IMR-90 (cell line): Measurements from ENCODE around the gene ALPI. TPM values are rescaled to one million over a fixed set of nuclear protein-coding genes. Genes with fewer than 3 reads are reported as not detected.

Experiments
- ATAC-seq: fragments of 200-7000 bp; cut with Tn5 transposase; 2 replicates; pipeline ENCODE4 v1.9.1; 2020; ENCODE audit warnings: low read depth, mild to moderate bottlenecking, moderate library complexity
- BruUV-seq: library from RNA; stranded (reverse); fragments of 400-500 nt; replicated peaks from 2 replicates; lab custom pipeline; 2021; lab: Mats Ljungman, UMichigan
- CTCF ChIA-PET: fragments of 300-600 bp; formaldehyde crosslinking; extraction: SDS; loops from one replicate; lab custom pipeline; 2021; ENCODE audit warnings: antibody characterized with exemption; lab: Yijun Ruan, JAX
- POLR2A ChIA-PET: fragments of 300-600 bp; sonication (Branson Sonifier 250); formaldehyde crosslinking; loops from one replicate; lab custom pipeline; 2022; ENCODE audit warnings: antibody characterized with exemption; ENCODE audit not compliant: unreplicated experiment; lab: Charles Lee
- DNase-seq: peaks from one replicate; pipeline ENCODE4 v3.0.0; 2013
- H2AFZ ChIP-seq: replicated peaks from 2 replicates; pipeline ENCODE3; 2013; ENCODE audit warnings: low read length, mild to moderate bottlenecking; ENCODE audit not compliant: poor library complexity
- H2AK5ac ChIP-seq: 2 replicates; pipeline ENCODE4 v1.6.1; 2013; ENCODE audit warnings: low read depth, low read length, inconsistent platforms
- H2AK9ac ChIP-seq: replicated peaks from 2 replicates; pipeline ENCODE3; 2013; ENCODE audit warnings: mild to moderate bottlenecking, low read depth, low read length, moderate library complexity; ENCODE audit not compliant: poor library complexity
- H2BK120ac ChIP-seq: 2 replicates; pipeline ENCODE4 v1.6.1; 2013; ENCODE audit warnings: low read depth, low read length, inconsistent platforms
- H2BK15ac ChIP-seq: 3 replicates; pipeline ENCODE4 v1.6.1; 2013; ENCODE audit warnings: low read depth, low read length, inconsistent platforms
- H2BK20ac ChIP-seq: 2 replicates; pipeline ENCODE4 v1.6.1; 2013; ENCODE audit warnings: low read depth, mild to moderate bottlenecking, inconsistent platforms, low read length, moderate library complexity
- H2BK5ac ChIP-seq: 2 replicates; pipeline ENCODE4 v1.6.1; 2013; ENCODE audit warnings: mild to moderate bottlenecking, low read depth, low read length, inconsistent platforms; ENCODE audit not compliant: poor library complexity, severe bottlenecking
- H3K14ac ChIP-seq: replicated peaks from 2 replicates; pipeline ENCODE4 v1.6.1; 2013; ENCODE audit warnings: low read depth, low read length, inconsistent platforms
- H3K18ac ChIP-seq: 2 replicates; pipeline ENCODE4 v1.6.1; 2013; ENCODE audit warnings: low read depth, low read length, control low read depth
- H3K23ac ChIP-seq: 2 replicates; pipeline ENCODE4 v1.6.1; 2013; ENCODE audit warnings: low read depth, low read length, inconsistent platforms
- H3K27ac ChIP-seq: 2 replicates; pipeline ENCODE4 v1.5.1; 2013; ENCODE audit warnings: mild to moderate bottlenecking, control low read depth, low read length; ENCODE audit not compliant: insufficient read depth
- H3K27me3 ChIP-seq: 2 replicates; pipeline ENCODE4 v1.6.1; 2013; ENCODE audit warnings: low read length; ENCODE audit not compliant: control insufficient read depth, insufficient read depth
- H3K36me3 ChIP-seq: 2 replicates; pipeline ENCODE4 v1.6.1; 2013; ENCODE audit warnings: low read length, mixed read lengths; ENCODE audit not compliant: control insufficient read depth, insufficient read depth
- H3K4ac ChIP-seq: 2 replicates; pipeline ENCODE4 v1.6.1; 2013; ENCODE audit warnings: low read depth, low read length, inconsistent platforms
- H3K4me1 ChIP-seq: 2 replicates; pipeline ENCODE4 v1.6.1; 2013; ENCODE audit warnings: low read length, mixed read lengths; ENCODE audit not compliant: control insufficient read depth, insufficient read depth
- H3K4me2 ChIP-seq: 2 replicates; pipeline ENCODE4 v1.6.1; 2013; ENCODE audit warnings: low read depth, mild to moderate bottlenecking, control low read depth, low read length, moderate library complexity
- H3K4me3 ChIP-seq: 2 replicates; pipeline ENCODE4 v1.5.1; 2013; ENCODE audit warnings: low read depth, mild to moderate bottlenecking, control low read depth, low read length, moderate library complexity; ENCODE audit not compliant: insufficient read depth
- H3K56ac ChIP-seq: 2 replicates; pipeline ENCODE4 v1.6.1; 2013; ENCODE audit warnings: low read length, inconsistent platforms; ENCODE audit not compliant: insufficient read depth; ENCODE audit errors: extremely low read depth
- H3K79me1 ChIP-seq, 2 experiments: 2 replicates each; pipeline ENCODE4 v1.6.1; 2013; ENCODE audit warnings: low read length in 2 of 2, inconsistent platforms in 1 of 2, low read depth in 1 of 2
- H3K9ac ChIP-seq: 2 replicates; pipeline ENCODE4 v1.6.1; 2013; ENCODE audit warnings: low read depth, low read length, control low read depth
- H3K9me1 ChIP-seq: 2 replicates; pipeline ENCODE4 v1.6.1; 2013; ENCODE audit warnings: low read length, inconsistent platforms; ENCODE audit not compliant: insufficient read depth
- H3K9me3 ChIP-seq: 2 replicates; pipeline ENCODE4 v1.6.1; 2013; ENCODE audit warnings: low read length; ENCODE audit not compliant: control insufficient read depth, insufficient read depth
- H4K20me1 ChIP-seq: 2 replicates; pipeline ENCODE4 v1.6.1; 2013; ENCODE audit warnings: low read length, inconsistent platforms; ENCODE audit not compliant: insufficient read depth
- H4K5ac ChIP-seq: 2 replicates; pipeline ENCODE4 v1.6.1; 2013; ENCODE audit warnings: mild to moderate bottlenecking, low read depth, low read length, control low read depth
- H4K8ac ChIP-seq, 2 experiments: 2 replicates each; pipeline ENCODE4 v1.6.1; 2013; ENCODE audit warnings: low read depth in 2 of 2, low read length in 2 of 2, control low read depth in 1 of 2, inconsistent platforms in 1 of 2
- H4K91ac ChIP-seq: 2 replicates; pipeline ENCODE4 v1.6.1; 2013; ENCODE audit warnings: low read depth, low read length, inconsistent platforms; ENCODE audit not compliant: insufficient read depth
- CEBPB ChIP-seq: IDR thresholded peaks from 2 replicates; pipeline ENCODE4 v1.6.1; 2012; ENCODE audit warnings: low read depth, low read length, improper control_type of control experiment
- ELK1 ChIP-seq: fragments of 150-350 bp; IDR thresholded peaks from 2 replicates; pipeline ENCODE4 v1.6.1; 2016; ENCODE audit warnings: low read depth, mild to moderate bottlenecking, low read length, moderate library complexity, borderline replicate concordance
- NFE2L2 ChIP-seq: fragments of 150-350 bp; IDR thresholded peaks from 2 replicates; pipeline ENCODE4 v1.6.1; 2016; ENCODE audit warnings: low read depth, mild to moderate bottlenecking, low read length
- RFX5 ChIP-seq: IDR thresholded peaks from 2 replicates; pipeline ENCODE4 v1.8.0; 2012; ENCODE audit warnings: low read depth, mild to moderate bottlenecking, low read length, moderate library complexity
- SMC3 ChIP-seq: fragments of 150-350 bp; IDR thresholded peaks from 2 replicates; pipeline ENCODE4 v1.6.1; 2016; ENCODE audit warnings: low read depth, mild to moderate bottlenecking, antibody characterized with exemption, low read length, moderate library complexity
- WGBS, 2 experiments: methylation state at CpG; one replicate each; pipeline versions ENCODE4 v1.1.5 to v1.1.7; 2013; ENCODE audit warnings: missing lambda C conversion rate in 2 of 2; ENCODE audit not compliant: insufficient read length in 1 of 2; ENCODE audit errors: extremely low coverage in 2 of 2; 5-methylcytosine and 5-hydroxymethylcytosine counted together
- dilution Hi-C: fragments of 300-500 bp; cut with HindIII; formaldehyde crosslinking; loops from one replicate; pipeline ENCODE4 v1.14.3; 2018; ENCODE audit warnings: low sequenced_read_pairs; ENCODE audit not compliant: unreplicated experiment
- in situ Hi-C: fragments of 300-500 bp; cut with MboI; formaldehyde crosslinking; loops from 3 replicates; pipeline ENCODE4 v1.14.3; 2019; ENCODE audit warnings: low sequenced_read_pairs, inconsistent platforms, mixed read lengths
- intact Hi-C: fragments of 100-400 bp; cut with micrococcal nuclease; formaldehyde crosslinking; loops from 2 replicates; pipeline ENCODE4 v1.10.0; 2022
- polyA plus RNA-seq, 3 experiments: library from polyadenylated mRNA; depleted of rRNA; stranded (reverse); fragments of >200 nt; gene quantifications; 2 replicates each; pipeline ENCODE4 v1.2.3, GENCODE V29; 2012; ENCODE audit warnings: low replicate concordance in 1 of 3
- total RNA-seq: library from RNA; depleted of rRNA; stranded (reverse); fragments of >200 nt; gene quantifications from 2 replicates; pipeline ENCODE4 v1.2.3, GENCODE V29; 2012
- TF ChIP-seq, protein P1 (sequence below): conservative IDR thresholded peaks from 2 replicates; pipeline ENCODE4 v1.5.1; 2012; ENCODE audit warnings: mild to moderate bottlenecking, low read depth, low read length, improper control_type of control experiment
- TF ChIP-seq, protein P2 (sequence below): fragments of 150-350 bp; IDR thresholded peaks from 2 replicates; pipeline ENCODE4 v1.6.1; 2017; ENCODE audit warnings: mild to moderate bottlenecking, antibody characterized with exemption, low read length, low read depth

ALPI gene
- total and polyA plus RNA-seq, 2 of the 4 experiments (the other 2 are of a cell fraction), result not detected

DNA sequence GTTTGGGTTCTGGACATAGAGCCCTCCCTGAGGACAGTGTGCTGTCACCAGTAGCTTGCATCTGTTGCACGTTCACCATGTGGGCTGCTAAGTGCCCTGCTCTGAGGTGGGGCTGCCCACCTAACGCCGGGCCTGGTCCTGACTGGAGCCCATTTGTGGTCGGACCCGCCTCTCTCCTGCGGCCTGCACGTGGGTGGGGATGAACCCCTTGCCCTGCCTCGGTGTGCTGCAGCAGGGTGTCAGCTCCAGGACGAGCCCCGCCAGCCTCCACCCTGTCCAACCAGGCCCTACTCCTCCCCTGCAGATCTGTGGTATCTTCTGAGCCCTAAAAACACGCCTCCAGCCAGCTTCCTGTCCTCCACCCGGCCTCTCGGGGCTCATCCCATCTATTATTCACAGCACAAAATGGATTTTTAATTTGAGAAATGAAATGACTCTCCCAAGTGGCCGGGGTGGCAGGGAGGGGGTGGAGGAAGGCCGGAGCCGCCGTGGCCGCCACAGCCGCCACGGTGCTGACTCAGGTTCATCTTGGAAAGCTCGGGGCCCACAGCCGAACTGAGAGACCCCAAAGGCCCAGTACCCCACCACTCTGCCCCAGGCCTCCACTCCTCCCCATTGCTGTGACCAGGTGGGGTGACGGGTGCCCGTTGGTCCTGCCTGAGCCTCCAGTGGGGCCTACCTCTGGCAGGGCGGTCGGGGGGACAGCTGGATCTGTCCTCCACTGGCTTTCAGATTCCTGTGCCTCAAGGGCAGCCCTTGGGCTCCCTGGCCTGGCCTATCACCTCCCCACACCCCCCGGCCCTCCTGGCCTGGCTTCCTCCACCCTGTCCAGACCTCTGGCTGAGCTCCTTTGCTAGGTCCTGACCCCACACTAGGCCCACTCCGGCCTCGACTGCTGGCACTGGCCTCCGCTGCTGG lies 34.5 kb downstream of the ALPI start (continued):
- TF ChIP-seq, protein P1, sequence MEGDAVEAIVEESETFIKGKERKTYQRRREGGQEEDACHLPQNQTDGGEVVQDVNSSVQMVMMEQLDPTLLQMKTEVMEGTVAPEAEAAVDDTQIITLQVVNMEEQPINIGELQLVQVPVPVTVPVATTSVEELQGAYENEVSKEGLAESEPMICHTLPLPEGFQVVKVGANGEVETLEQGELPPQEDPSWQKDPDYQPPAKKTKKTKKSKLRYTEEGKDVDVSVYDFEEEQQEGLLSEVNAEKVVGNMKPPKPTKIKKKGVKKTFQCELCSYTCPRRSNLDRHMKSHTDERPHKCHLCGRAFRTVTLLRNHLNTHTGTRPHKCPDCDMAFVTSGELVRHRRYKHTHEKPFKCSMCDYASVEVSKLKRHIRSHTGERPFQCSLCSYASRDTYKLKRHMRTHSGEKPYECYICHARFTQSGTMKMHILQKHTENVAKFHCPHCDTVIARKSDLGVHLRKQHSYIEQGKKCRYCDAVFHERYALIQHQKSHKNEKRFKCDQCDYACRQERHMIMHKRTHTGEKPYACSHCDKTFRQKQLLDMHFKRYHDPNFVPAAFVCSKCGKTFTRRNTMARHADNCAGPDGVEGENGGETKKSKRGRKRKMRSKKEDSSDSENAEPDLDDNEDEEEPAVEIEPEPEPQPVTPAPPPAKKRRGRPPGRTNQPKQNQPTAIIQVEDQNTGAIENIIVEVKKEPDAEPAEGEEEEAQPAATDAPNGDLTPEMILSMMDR, result no peak

- Histone ChIP-seq H3K4ac (no peak overlapping the region), H3K18ac (no peak overlapping the region), H2BK5ac (no peak overlapping the region), H3K23ac (no peak overlapping the region), H3K36me3 (no peaks in the 10 kb centered on the region), H3K4me3 (no peak overlapping the region), H3K56ac (no peak overlapping the region), H3K4me1 (no peaks in the 10 kb centered on the region; the same call in 1 of the 2 replicates), H3K14ac (no peak overlapping the region), H4K91ac (no peak overlapping the region), H2BK120ac (no peak overlapping the region), H2AK9ac (no peak overlapping the region), H4K5ac (no peak overlapping the region), H3K27ac (no peak overlapping the region), H2BK15ac (no peak overlapping the region), H4K20me1 (no peaks in the 10 kb centered on the region; the same call in 1 of the 2 replicates), H4K8ac (no peak overlapping the region), H3K27me3 (peaks cover 60% of the 10 kb centered on the region), H3K9ac (no peak overlapping the region), H2BK20ac (no peak overlapping the region), H3K79me1 (no peaks in the 10 kb centered on the region), H2AK5ac (no peak overlapping the region), H3K9me3 (no peaks in the 10 kb centered on the region), H3K4me2 (no peak overlapping the region), H2AFZ (no peak overlapping the region), H3K9me1 (no peaks in the 10 kb centered on the region)
- 76% methylated on average over 9 of the region's 12 CpGs; no CpG with 5 or more reads in 1 of the 2 experiments for WGBS, 2 experiments
- BruUV-seq, result no TSS peak
- in situ Hi-C loops, result no loop called here
- CTCF ChIA-PET, result no interaction called here
- no peak for ATAC-seq
- dilution Hi-C loops, result no loop called here
- intact Hi-C loops, result no loop called here
- POLR2A ChIA-PET, result no interaction called here
- no peak for DNase-seq
- TF ChIP-seq SMC3 (no peak), CEBPB (no peak), RFX5 (no peak), ELK1 (no peak), NFE2L2 (no peak)
- TF ChIP-seq, protein P2, sequence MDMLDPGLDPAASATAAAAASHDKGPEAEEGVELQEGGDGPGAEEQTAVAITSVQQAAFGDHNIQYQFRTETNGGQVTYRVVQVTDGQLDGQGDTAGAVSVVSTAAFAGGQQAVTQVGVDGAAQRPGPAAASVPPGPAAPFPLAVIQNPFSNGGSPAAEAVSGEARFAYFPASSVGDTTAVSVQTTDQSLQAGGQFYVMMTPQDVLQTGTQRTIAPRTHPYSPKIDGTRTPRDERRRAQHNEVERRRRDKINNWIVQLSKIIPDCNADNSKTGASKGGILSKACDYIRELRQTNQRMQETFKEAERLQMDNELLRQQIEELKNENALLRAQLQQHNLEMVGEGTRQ, result no peak
- TF ChIP-seq, protein P1, result no peak
Observed at GRCh38 chr2:232491139-232491780, 35.3 kb downstream of the ALPI start.
